Left ventricle myocardium inferior (tissue), 1 donor: ENCODE measurements around the gene CYRIA. TPM values are rescaled to one million over a fixed set of nuclear protein-coding genes. Genes with fewer than 3 reads are reported as not detected.

Source experiments
- DNase-seq: peaks from one replicate; pipeline ENCODE4 v3.0.0-alpha.2; 2020
- H3K27ac ChIP-seq: fragments of 200-600 bp; replicated peaks from 2 replicates; pipeline ENCODE4 v1.8.0; 2021
- H3K27me3 ChIP-seq: fragments of 200-600 bp; 2 replicates; pipeline ENCODE4 v1.8.0; 2021; ENCODE audit warnings: low read depth
- H3K36me3 ChIP-seq: fragments of 200-600 bp; 2 replicates; pipeline ENCODE4 v1.8.0; 2021
- H3K4me1 ChIP-seq: fragments of 200-600 bp; 2 replicates; pipeline ENCODE4 v1.8.0; 2021
- H3K4me3 ChIP-seq: fragments of 200-600 bp; 2 replicates; pipeline ENCODE4 v1.8.0; 2021; ENCODE audit warnings: mild to moderate bottlenecking, moderate library complexity
- H3K9me3 ChIP-seq: fragments of 200-600 bp; replicated peaks from 2 replicates; pipeline ENCODE4 v1.8.0; 2021
- intact Hi-C: fragments of 100-400 bp; cut with micrococcal nuclease; formaldehyde crosslinking; loops from one replicate; pipeline ENCODE4 v1.11.0; 2022
- long read RNA-seq: library from polyadenylated mRNA; unstranded; transcript quantifications from one replicate; pipeline ENCODE4 v2.0.0, GENCODE V29; 2021
- total RNA-seq: library from RNA; stranded (reverse); fragmentation: NEBNext Ultra II Directional; extraction: Animal tissue kit (Norgen Biotek cat#: 25700); gene quantifications from one replicate; pipeline ENCODE4 v1.2.1, GENCODE V29; 2021
- TF ChIP-seq, protein P1 (sequence below): fragments of 200-600 bp; IDR thresholded peaks from 2 replicates; pipeline ENCODE4 v1.8.0; 2021; ENCODE audit warnings: antibody characterized with exemption, mild to moderate bottlenecking, borderline replicate concordance
- donor health status: DM: no; HTN: yes; CAD: no; lungs with severe emphysema.

CYRIA gene
- total RNA-seq, result 4.1 TPM
- long read RNA-seq, full-length matches to known transcripts, result 5 of 7 reads
- long read RNA-seq, partial matches to known transcripts, result 0 of 7 reads
- long read RNA-seq, other reads (novel, unspliced or antisense), result 2 of 7 reads

DNA sequence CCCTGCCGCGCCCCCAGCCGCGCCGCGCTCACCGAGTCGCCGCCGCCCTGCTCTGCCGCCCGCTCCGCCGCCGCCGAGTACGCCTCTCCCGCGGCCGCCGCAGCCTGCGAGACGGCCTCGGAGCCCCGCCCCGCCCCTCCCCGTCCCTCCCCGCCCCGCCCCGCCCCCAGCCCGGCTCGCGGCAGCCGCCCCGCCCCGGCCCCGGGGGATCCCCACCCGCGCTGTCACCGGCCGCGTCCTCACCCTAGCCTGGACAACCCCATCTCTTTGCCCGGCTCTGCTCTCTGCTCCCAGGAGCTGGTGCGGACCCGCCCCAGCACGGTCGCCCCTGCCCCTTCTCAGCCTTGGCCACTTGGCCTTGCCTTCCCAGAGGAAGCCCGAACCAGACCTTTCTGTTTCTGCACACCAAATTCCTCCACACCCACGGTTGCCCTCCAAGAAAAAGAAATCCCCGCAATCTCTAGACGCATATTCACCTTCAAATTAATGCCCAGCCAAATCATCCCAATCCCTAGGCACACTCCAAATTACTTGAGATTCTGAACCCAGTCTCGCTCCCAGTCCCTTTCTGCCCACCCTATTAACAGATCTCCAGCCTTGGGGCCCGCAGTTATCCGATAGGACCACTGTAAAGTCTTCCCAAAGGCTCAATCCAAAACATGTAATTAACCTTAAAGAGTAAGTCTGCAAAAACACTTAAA lies at the start of gene CYRIA:
Gene CYRIA, minus strand, starts transcription at position 87 of the 701 bp plus-strand sequence. CDS start 77,715 bp downstream, outside the sequence.
- TF ChIP-seq, protein P1, sequence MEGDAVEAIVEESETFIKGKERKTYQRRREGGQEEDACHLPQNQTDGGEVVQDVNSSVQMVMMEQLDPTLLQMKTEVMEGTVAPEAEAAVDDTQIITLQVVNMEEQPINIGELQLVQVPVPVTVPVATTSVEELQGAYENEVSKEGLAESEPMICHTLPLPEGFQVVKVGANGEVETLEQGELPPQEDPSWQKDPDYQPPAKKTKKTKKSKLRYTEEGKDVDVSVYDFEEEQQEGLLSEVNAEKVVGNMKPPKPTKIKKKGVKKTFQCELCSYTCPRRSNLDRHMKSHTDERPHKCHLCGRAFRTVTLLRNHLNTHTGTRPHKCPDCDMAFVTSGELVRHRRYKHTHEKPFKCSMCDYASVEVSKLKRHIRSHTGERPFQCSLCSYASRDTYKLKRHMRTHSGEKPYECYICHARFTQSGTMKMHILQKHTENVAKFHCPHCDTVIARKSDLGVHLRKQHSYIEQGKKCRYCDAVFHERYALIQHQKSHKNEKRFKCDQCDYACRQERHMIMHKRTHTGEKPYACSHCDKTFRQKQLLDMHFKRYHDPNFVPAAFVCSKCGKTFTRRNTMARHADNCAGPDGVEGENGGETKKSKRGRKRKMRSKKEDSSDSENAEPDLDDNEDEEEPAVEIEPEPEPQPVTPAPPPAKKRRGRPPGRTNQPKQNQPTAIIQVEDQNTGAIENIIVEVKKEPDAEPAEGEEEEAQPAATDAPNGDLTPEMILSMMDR, result no peak
- Histone ChIP-seq H3K4me1 (peaks cover 48% of the 10 kb centered on the region), H3K27me3 (no peaks in the 10 kb centered on the region), H3K9me3 (no peaks in the 10 kb centered on the region), H3K27ac (peak within 1 kb of the TSS; percentile 76), H3K4me3 (peak within 1 kb of the TSS; percentile 74), H3K36me3 (no peaks in the 10 kb centered on the region)
- intact Hi-C loops, result no loop called here
- peak; percentile 76 for DNase-seq

DNA sequence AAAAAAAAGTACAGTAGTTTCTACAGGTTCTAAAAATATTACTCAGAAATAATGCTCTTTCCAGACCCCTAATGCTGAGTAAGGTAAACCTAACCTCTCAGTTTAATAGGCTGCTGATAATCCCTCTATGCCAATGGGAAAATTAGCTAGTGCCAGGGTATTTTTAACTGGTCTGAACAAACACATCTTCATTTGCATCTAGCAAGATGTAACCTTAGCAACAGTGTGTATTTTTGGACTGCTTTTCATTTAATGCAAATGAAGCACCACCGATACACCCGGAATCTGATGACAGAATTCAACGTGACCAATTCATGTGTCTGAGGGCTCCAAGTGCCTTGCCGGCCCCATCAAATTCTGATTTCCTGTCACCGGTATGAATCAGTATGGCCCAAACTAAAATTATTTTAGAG lies 47.4 kb upstream of the CYRIA start:
- TF ChIP-seq, protein P1, result no peak
- intact Hi-C loops, result no loop called here
- DNase-seq, result no peak
- H3K27me3 ChIP-seq, result peaks cover 8% of the 10 kb centered on the region
- H3K27ac ChIP-seq, result no peak overlapping the region
- peaks cover 18% of the 10 kb centered on the region for H3K4me1 ChIP-seq
- H3K4me3 ChIP-seq, result no peak overlapping the region
- H3K9me3 ChIP-seq, result no peaks in the 10 kb centered on the region
- H3K36me3 ChIP-seq, result no peaks in the 10 kb centered on the region

DNA sequence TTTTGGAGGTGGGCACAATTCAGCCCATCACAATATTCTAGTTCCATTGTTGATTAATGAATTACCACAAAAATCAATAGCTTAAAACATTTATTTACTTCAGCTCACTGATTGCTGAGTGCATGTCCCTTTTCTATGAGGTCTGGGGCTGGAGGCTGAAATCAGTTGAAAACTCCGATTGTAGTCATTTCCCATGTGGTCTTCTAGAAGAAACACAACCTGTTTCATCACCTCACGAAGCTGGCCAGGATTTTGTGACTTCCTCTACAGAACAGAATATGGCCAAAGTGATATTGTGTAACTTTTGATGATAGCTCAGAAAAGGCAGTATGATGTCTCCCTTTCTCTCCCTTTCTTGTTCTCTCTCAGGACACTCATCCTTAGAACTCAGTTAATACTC lies 44.1 kb upstream of the CYRIA start:
- H3K9me3 ChIP-seq, result no peaks in the 10 kb centered on the region
- peaks cover 17% of the 10 kb centered on the region for H3K27me3 ChIP-seq
- intact Hi-C loops, result no loop called here
- H3K36me3 ChIP-seq, result no peaks in the 10 kb centered on the region
- H3K4me1 ChIP-seq, result no peaks in the 10 kb centered on the region
- no peak for DNase-seq
- H3K27ac ChIP-seq, result no peak overlapping the region
- TF ChIP-seq, protein P1, result no peak
- H3K4me3 ChIP-seq, result no peak overlapping the region

DNA sequence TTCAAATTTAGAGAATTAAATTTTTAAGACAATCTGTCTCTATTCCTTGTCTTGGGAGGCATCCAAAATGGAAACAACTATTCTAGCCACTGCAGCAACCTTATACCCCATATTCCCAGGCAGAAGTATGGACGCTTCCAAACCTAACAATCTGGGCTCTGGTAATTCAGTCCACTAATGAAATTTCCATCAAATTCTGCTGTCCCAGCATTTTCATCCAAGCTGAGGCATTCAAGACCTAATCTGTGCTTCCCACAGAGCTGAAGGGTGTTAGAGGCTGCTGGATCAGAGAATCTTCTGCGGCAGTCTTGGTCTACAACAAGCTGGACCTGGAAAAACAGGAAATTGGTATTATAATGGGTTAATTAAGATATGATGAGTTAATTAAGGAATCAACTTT lies 42.5 kb upstream of the CYRIA start:
- Histone ChIP-seq H3K4me1 (no peaks in the 10 kb centered on the region), H3K9me3 (peaks cover 5% of the 10 kb centered on the region), H3K27ac (no peak overlapping the region), H3K36me3 (no peaks in the 10 kb centered on the region), H3K4me3 (no peak overlapping the region), H3K27me3 (peaks cover 17% of the 10 kb centered on the region)
- no peak for DNase-seq
- TF ChIP-seq, protein P1, result no peak
- intact Hi-C loops, result no loop called here

DNA sequence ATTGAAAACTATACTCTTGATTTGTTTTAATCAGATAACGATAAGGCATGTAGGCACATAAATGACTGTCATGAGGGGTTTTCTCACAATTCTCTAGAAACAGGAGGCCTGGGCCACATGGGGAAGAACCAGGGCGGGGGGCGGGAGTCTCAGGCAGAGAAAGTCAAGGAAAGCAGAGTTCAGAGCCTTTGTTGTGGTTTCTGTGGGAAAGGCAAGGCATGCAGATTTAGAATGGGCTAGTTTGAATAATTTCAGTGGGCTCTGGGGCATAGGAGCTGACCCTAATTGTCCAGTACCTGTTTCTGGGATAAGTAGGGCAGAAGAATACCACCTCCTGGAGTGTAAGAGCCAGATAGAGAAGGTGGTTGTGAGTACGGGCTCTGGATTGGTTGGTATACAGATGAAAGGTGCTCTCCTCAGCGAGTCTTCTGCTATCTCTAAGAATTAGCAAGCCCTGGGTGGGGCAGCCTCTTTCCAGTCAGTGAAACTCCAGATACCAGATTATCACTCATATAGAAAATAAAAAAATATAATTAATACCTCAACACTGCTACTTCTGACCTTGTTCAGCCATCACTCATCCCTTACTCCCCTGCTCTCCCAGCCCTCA lies 41.5 kb upstream of the CYRIA start:
- Histone ChIP-seq H3K27me3 (peaks cover 17% of the 10 kb centered on the region), H3K9me3 (peaks cover 5% of the 10 kb centered on the region), H3K4me1 (no peaks in the 10 kb centered on the region), H3K4me3 (no peak overlapping the region), H3K27ac (no peak overlapping the region), H3K36me3 (no peaks in the 10 kb centered on the region)
- TF ChIP-seq, protein P1, result no peak
- intact Hi-C loops, result no loop called here
- DNase-seq, result no peak
